Trophoblast cell (in vitro differentiated cells and primary cell): ENCODE measurements around the gene PCBD1.

ENCODE experiments used
- DNase-seq, 2 donors: peaks; one replicate each; pipeline ENCODE4 v3.0.0-alpha.2; 2016
- H2AFZ ChIP-seq: 2 replicates; pipeline ENCODE4 v1.6.1; 2013; ENCODE audit warnings: low read length, moderate library complexity, mild to moderate bottlenecking; ENCODE audit not compliant: insufficient read depth, poor library complexity
- H2AK5ac ChIP-seq: 2 replicates; pipeline ENCODE4 v1.6.1; 2013; ENCODE audit warnings: mild to moderate bottlenecking, low read length
- H2BK120ac ChIP-seq: 2 replicates; pipeline ENCODE4 v1.6.1; 2013; ENCODE audit warnings: low read length, mild to moderate bottlenecking, moderate library complexity; ENCODE audit not compliant: insufficient read depth, poor library complexity
- H2BK12ac ChIP-seq: 2 replicates; pipeline ENCODE4 v1.6.1; 2013; ENCODE audit warnings: mild to moderate bottlenecking, low read length, moderate library complexity
- H2BK5ac ChIP-seq: 2 replicates; pipeline ENCODE4 v1.6.1; 2013; ENCODE audit warnings: low read length, low read depth, moderate library complexity, mild to moderate bottlenecking; ENCODE audit not compliant: poor library complexity
- H3K14ac ChIP-seq: 2 replicates; pipeline ENCODE4 v1.6.1; 2013; ENCODE audit warnings: mild to moderate bottlenecking, low read length
- H3K18ac ChIP-seq: 2 replicates; pipeline ENCODE4 v1.6.1; 2013; ENCODE audit warnings: mild to moderate bottlenecking, low read length
- H3K23ac ChIP-seq: 2 replicates; pipeline ENCODE4 v1.6.1; 2013; ENCODE audit warnings: low read length
- H3K27ac ChIP-seq: 2 replicates; pipeline ENCODE4 v1.5.1; 2013; ENCODE audit warnings: low read depth, mild to moderate bottlenecking, inconsistent platforms, low read length, moderate library complexity
- H3K27me3 ChIP-seq: 2 replicates; pipeline ENCODE4 v1.6.1; 2013; ENCODE audit warnings: inconsistent platforms, mild to moderate bottlenecking, low read length, moderate library complexity; ENCODE audit not compliant: insufficient read depth
- H3K36me3 ChIP-seq, 2 experiments: 1 replicate in 1 of 2; 2 replicates in 1 of 2; pipeline ENCODE4 v1.6.1; 2013; ENCODE audit warnings: low read length in 2 of 2, mild to moderate bottlenecking in 2 of 2, moderate library complexity in 1 of 2; ENCODE audit not compliant: insufficient read depth in 2 of 2, control insufficient read depth in 1 of 2
- H3K4ac ChIP-seq: 2 replicates; pipeline ENCODE4 v1.6.1; 2013; ENCODE audit warnings: low read depth, mild to moderate bottlenecking, low read length, moderate library complexity
- H3K4me1 ChIP-seq, 2 experiments: 1 replicate in 1 of 2; 2 replicates in 1 of 2; pipeline ENCODE4 v1.6.1; 2013; ENCODE audit warnings: low read length in 2 of 2, mild to moderate bottlenecking in 2 of 2, moderate library complexity in 1 of 2; ENCODE audit not compliant: insufficient read depth in 2 of 2, control insufficient read depth in 1 of 2
- H3K4me2 ChIP-seq: 2 replicates; pipeline ENCODE4 v1.6.1; 2013; ENCODE audit warnings: inconsistent platforms, mild to moderate bottlenecking, low read length, moderate library complexity
- H3K4me3 ChIP-seq: 2 replicates; pipeline ENCODE4 v1.5.1; 2013; ENCODE audit warnings: mild to moderate bottlenecking, low read depth, low read length, inconsistent platforms
- H3K79me1 ChIP-seq: one replicate; pipeline ENCODE4 v1.6.1; 2013; ENCODE audit warnings: low read length
- H3K79me2 ChIP-seq: 2 replicates; pipeline ENCODE4 v1.6.1; 2013; ENCODE audit warnings: low read length, mild to moderate bottlenecking; ENCODE audit not compliant: control insufficient read depth, insufficient read depth, poor library complexity
- H3K9ac ChIP-seq: 2 replicates; pipeline ENCODE4 v1.6.1; 2013; ENCODE audit warnings: mild to moderate bottlenecking, low read length
- H3K9me3 ChIP-seq: 2 replicates; pipeline ENCODE4 v1.6.1; 2013; ENCODE audit warnings: low read depth, mild to moderate bottlenecking, control low read depth, inconsistent platforms, low read length; ENCODE audit not compliant: insufficient read depth
- H4K12ac ChIP-seq: 2 replicates; pipeline ENCODE4 v1.6.1; 2013; ENCODE audit warnings: low read depth, mild to moderate bottlenecking, low read length, moderate library complexity
- H4K8ac ChIP-seq: 2 replicates; pipeline ENCODE4 v1.6.1; 2013; ENCODE audit warnings: low read depth, mild to moderate bottlenecking, low read length, moderate library complexity
- H4K91ac ChIP-seq: one replicate; pipeline ENCODE4 v1.6.1; 2013; ENCODE audit warnings: low read depth, mild to moderate bottlenecking, low read length, moderate library complexity
- WGBS: extraction: QIAGEN DNeasy Blood & Tissue Kit; methylation state at CpG from one replicate; pipeline ENCODE4 v1.1.7; 2013; ENCODE audit warnings: missing lambda C conversion rate; ENCODE audit not compliant: insufficient read length, insufficient coverage; ENCODE audit errors: extremely low coverage; 5-methylcytosine and 5-hydroxymethylcytosine counted together

The PCBD1 gene

DNA sequence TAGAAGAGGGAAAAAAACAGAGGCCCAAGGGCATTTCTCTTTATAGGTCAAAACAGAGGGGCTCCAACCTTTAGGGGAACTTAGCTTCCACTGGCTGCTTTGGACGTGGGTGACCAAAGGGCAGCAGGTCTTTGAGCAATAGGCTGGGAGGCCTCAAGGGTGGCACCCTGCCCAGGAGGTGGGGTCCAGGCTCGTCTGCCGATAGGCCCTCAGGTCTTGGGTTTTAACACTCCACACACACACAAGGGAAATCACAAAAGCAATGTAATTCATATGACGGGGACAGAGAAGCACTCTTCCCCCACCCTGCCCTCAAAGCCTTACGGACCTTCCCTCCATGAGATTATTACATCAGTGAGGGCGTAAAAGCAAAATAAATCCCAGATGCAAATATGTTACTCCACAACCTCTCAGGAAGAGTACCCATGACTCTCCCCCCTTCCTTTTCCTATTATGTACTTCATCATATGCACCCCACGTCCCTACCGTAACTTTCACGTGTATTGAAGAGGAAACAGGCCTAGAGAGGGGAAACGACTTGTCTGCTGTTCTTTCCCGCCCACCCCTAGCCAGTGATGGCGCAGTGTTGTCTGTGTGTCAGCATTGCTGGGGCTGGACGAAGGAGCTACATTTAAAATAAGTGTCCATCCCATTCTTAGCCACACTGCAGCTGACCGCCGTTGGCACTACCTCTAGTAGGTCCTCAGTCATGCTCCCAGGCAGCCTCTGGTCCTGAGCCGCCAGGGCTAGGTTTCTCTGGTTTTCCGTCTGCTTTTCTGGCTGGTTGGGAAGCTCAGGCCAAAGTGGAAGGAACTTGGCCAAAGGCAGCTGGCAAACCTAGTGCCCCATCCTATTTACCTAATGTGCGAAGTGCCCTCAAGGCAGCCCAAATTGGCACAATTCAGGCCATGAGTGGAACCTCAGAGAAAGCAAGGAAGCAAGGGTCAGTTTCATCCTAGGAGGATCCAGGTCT lies 2.1 kb downstream of the PCBD1 start:
- Histone ChIP-seq H2BK120ac (no peak overlapping the region), H3K4me2 (no peak overlapping the region), H3K79me1 (peaks cover 5% of the 10 kb centered on the region), H4K8ac (no peak overlapping the region), H3K23ac (no peak overlapping the region), H2BK12ac (no peak overlapping the region), H2AFZ (no peak overlapping the region), H2AK5ac (no peak overlapping the region), H4K12ac (no peak overlapping the region), H3K9me3 (no peaks in the 10 kb centered on the region), H3K18ac (no peak overlapping the region), H3K27ac (no peak overlapping the region), H3K79me2 (peaks cover 2% of the 10 kb centered on the region), H3K4me3 (no peak overlapping the region), H3K14ac (no peak overlapping the region), H3K9ac (no peak overlapping the region), H3K4me1 (peaks cover 0 to 5% of the 10 kb centered on the region in 2 experiments), H4K91ac (no peak overlapping the region), H3K27me3 (no peaks in the 10 kb centered on the region), H3K4ac (no peak overlapping the region), H2BK5ac (no peak overlapping the region), H3K36me3 (peaks cover 4 to 14% of the 10 kb centered on the region in 2 experiments)
- WGBS: no CpG with 5 or more reads among the region's 18 CpGs
- DNase-seq: no peak

DNA sequence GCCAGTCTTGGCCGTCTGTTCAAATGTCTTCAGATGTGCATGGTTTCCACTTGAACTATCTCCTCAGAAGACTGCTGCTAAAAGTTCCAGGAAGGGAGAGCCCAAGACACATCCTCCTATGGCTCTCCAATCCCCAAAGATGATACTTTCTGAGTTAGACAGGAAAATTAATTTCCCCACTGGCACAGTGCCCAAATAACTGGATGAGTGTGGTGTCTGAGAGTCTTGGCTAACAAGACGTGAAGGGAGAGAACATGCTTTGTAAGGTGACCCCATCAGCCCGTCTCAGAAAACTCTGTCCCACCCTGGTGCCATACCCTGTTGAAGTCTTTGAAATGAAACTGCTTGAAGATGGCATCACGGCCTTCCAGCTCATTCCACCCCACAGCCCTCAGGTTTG lies 2.9 kb downstream of the PCBD1 start:
- Histone ChIP-seq H4K12ac (no peak overlapping the region), H3K79me2 (peaks cover 2% of the 10 kb centered on the region), H2BK12ac (no peak overlapping the region), H3K36me3 (peaks cover 4 to 18% of the 10 kb centered on the region in 2 experiments), H2BK120ac (no peak overlapping the region), H4K8ac (no peak overlapping the region), H3K18ac (no peak overlapping the region), H2AK5ac (no peak overlapping the region), H3K4me2 (no peak overlapping the region), H3K9ac (no peak overlapping the region), H2AFZ (no peak overlapping the region), H4K91ac (no peak overlapping the region), H2BK5ac (no peak overlapping the region), H3K27me3 (no peaks in the 10 kb centered on the region), H3K9me3 (no peaks in the 10 kb centered on the region), H3K14ac (no peak overlapping the region), H3K4ac (no peak overlapping the region), H3K23ac (no peak overlapping the region), H3K79me1 (peaks cover 5% of the 10 kb centered on the region), H3K4me3 (no peak overlapping the region), H3K4me1 (no peaks in the 10 kb centered on the region), H3K27ac (no peak overlapping the region)
- no CpG with 5 or more reads among the region's 4 CpGs for WGBS
- DNase-seq: no peak

DNA sequence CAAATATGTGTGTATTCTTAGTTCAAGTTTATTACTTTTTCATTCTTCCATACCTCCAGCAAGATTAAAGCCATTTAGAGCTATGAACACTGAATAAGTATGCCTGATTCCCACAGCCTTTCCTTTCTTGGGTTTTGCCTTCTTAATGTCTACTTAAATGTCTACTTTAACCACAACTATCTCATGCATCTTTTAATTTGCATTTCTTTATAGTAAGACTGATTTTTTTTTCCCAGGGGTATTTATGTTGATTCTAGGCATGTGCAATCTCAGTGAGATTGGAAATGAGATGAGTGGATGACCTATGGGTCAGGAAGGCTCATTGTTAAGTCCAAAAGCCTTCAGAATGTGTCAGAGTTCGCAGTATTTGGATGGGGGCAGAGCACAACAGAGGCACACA lies 3.6 kb downstream of the PCBD1 start:
- peaks cover 5% of the 10 kb centered on the region for H3K79me1 ChIP-seq
- no peak overlapping the region for H3K23ac ChIP-seq
- no peak overlapping the region for H2AFZ ChIP-seq
- no peak overlapping the region for H4K12ac ChIP-seq
- no peak overlapping the region for H2AK5ac ChIP-seq
- H3K4me3 ChIP-seq: no peak overlapping the region
- no peak for DNase-seq
- H3K27me3 ChIP-seq: no peaks in the 10 kb centered on the region
- H4K91ac ChIP-seq: no peak overlapping the region
- peaks cover 2% of the 10 kb centered on the region for H3K79me2 ChIP-seq
- WGBS: no CpG with 5 or more reads among the region's 1 CpG
- no peaks in the 10 kb centered on the region for H3K9me3 ChIP-seq
- no peak overlapping the region for H3K14ac ChIP-seq
- no peaks in the 10 kb centered on the region for H3K4me1 ChIP-seq
- no peak overlapping the region for H3K27ac ChIP-seq
- H3K4me2 ChIP-seq: no peak overlapping the region
- no peak overlapping the region for H2BK5ac ChIP-seq
- H2BK120ac ChIP-seq: no peak overlapping the region
- no peak overlapping the region for H3K9ac ChIP-seq
- H2BK12ac ChIP-seq: no peak overlapping the region
- no peak overlapping the region for H3K18ac ChIP-seq
- H4K8ac ChIP-seq: no peak overlapping the region
- H3K36me3 ChIP-seq: peaks cover 4 to 18% of the 10 kb centered on the region in 2 experiments
- H3K4ac ChIP-seq: no peak overlapping the region

DNA sequence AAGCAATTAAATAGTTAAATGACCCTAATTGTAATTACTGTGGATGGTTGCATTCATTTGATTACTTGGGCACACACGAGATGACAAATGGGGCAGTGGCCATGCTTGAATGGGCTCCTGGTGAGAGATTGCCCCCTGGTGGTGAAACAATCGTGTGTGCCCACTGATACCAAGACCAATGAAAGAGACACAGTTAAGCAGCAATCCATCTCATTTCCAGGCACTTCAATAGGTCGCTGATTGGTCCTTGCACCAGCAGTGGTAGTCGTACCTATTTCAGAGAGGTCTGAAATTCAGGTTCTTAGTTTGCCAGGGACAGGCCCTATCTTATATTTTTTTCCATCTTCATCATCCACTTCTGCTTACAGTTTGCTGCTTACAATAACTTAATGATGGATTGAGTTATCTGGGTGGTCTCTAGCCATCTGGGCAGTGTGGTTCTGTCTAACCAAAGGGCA lies 8.3 kb downstream of the PCBD1 start:
- no CpG with 5 or more reads among the region's 4 CpGs for WGBS

More for the DNA sequence above, 8.3 kb downstream of the PCBD1 start:
- Histone ChIP-seq H2BK12ac (no peak overlapping the region), H4K91ac (no peak overlapping the region), H3K79me2 (no peaks in the 10 kb centered on the region), H2BK5ac (no peak overlapping the region), H3K27ac (no peak overlapping the region), H4K8ac (no peak overlapping the region), H3K4ac (no peak overlapping the region), H2AFZ (no peak overlapping the region), H3K23ac (no peak overlapping the region), H3K4me3 (no peak overlapping the region), H3K4me1 (no peaks in the 10 kb centered on the region), H3K14ac (no peak overlapping the region), H4K12ac (no peak overlapping the region), H3K9ac (no peak overlapping the region), H3K4me2 (no peak overlapping the region), H3K36me3 (peaks cover 19 to 44% of the 10 kb centered on the region in 2 experiments), H3K9me3 (no peaks in the 10 kb centered on the region), H2BK120ac (no peak overlapping the region), H3K18ac (no peak overlapping the region), H2AK5ac (no peak overlapping the region), H3K27me3 (no peaks in the 10 kb centered on the region), H3K79me1 (no peaks in the 10 kb centered on the region)
- peak; percentile 73 to 86 for DNase-seq
